NB4 (cell line): ENCODE measurements around the gene SIRT5.

Experiments used
- DNase-seq: peaks from one replicate; pipeline ENCODE4 v3.0.0; 2010; ENCODE audit warnings: low read depth
- H3K4me3 ChIP-seq: one replicate; pipeline ENCODE4 v1.5.1; 2011; ENCODE audit warnings: mild to moderate bottlenecking, low read depth, low read length, moderate library complexity
- CTCF ChIP-seq: IDR thresholded peaks from one replicate; pipeline ENCODE4 v1.5.1; 2012; ENCODE audit warnings: low read depth, low read length
- MYC ChIP-seq: IDR thresholded peaks from 2 replicates; pipeline ENCODE4 v1.6.1; 2011; ENCODE audit warnings: low read depth, low read length
- POLR2A ChIP-seq: IDR thresholded peaks from 2 replicates; pipeline ENCODE4 v1.6.1; 2011; ENCODE audit warnings: mild to moderate bottlenecking; ENCODE audit not compliant: insufficient read length; ENCODE audit errors: extremely low read depth
- TF ChIP-seq, protein P1 (sequence below): IDR thresholded peaks from 2 replicates; pipeline ENCODE4 v1.6.1; 2011; ENCODE audit warnings: low read depth, low read length

Gene SIRT5

GRCh38 chr6:13641315-13641714 lies 66.9 kb downstream of the SIRT5 start:
- DNase-seq, result no peak
- no peak for TF ChIP-seq CTCF
- no peak for TF ChIP-seq MYC
- no peak for TF ChIP-seq POLR2A
- TF ChIP-seq, protein P1, sequence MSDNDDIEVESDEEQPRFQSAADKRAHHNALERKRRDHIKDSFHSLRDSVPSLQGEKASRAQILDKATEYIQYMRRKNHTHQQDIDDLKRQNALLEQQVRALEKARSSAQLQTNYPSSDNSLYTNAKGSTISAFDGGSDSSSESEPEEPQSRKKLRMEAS, result no peak
- no peak overlapping the region for H3K4me3 ChIP-seq

GRCh38 chr6:13643125-13643524 lies 68.7 kb downstream of the SIRT5 start:
- TF ChIP-seq MYC (no peak), CTCF (no peak), POLR2A (no peak)
- TF ChIP-seq, protein P1, result no peak
- no peak for DNase-seq
- H3K4me3 ChIP-seq, result no peak overlapping the region

DNA sequence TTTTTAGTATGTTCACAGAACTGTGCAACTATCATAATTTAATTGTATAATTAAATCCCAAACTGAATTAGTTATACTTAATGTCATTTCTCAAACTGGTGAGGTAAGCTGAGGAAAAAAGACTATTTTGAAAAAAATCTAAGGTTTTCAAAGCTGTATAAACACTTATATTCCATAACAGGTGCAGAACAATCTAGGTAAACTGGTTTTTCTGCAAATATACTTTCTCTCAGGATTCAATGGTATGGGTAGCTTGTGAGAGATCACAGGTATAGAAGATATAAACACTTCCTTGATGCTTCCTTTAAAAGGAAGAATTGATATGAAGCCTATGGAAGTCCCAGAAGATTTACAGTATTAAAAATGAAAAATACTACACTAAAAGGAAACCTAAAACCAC lies 74.4 kb downstream of the SIRT5 start:
- TF ChIP-seq, protein P1, result no peak
- TF ChIP-seq MYC, result no peak
- no peak for TF ChIP-seq POLR2A
- TF ChIP-seq CTCF, result no peak
- DNase-seq, result no peak
- H3K4me3 ChIP-seq, result no peak overlapping the region

- TF ChIP-seq POLR2A (no peak), CTCF (no peak), MYC (no peak)
- TF ChIP-seq, protein P1, result no peak
- no peak for DNase-seq
- H3K4me3 ChIP-seq, result no peak overlapping the region
These were observed 75.0 kb downstream of the SIRT5 start for GRCh38 chr6:13649393-13649792.

DNA sequence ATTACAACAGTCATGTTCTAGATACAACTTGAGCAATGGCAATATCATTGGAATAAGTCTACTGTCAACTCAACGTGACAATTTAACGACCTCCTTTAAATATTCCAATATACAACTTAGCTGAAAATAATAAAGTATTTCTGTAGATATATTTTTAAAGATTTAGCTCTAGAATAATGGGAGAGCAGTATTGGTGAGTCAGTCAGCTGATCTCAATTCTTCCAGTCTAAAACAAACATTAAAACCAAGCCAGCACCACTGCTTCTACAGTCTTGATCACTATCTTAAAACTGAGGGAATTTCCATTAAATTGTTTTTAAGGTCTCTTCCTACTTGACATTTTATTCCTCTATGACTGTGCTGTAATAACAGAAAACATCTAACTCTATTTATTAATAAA lies 78.9 kb downstream of the SIRT5 start:
- H3K4me3 ChIP-seq, result no peak overlapping the region
- TF ChIP-seq, protein P1, result no peak
- no peak for TF ChIP-seq MYC
- no peak for TF ChIP-seq POLR2A
- TF ChIP-seq CTCF, result no peak
- no peak for DNase-seq

DNA sequence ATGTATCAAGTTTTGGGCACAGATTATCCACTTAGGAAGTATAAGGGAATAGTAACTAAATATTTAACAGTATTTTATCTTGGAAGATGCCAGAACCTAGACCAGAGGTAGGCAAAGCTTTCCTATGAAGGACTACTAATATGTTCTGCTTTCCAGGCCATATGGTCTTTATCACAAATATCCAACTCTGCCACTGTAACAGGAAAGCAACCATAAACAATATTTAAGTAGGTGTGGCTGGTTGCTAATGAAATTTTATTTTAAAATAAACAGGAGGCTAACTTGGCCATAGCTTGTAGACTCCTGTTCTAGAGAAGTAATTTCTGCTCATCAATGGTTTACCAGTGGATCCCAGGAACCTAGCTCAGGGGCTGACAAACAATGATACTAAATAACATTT lies 80.1 kb downstream of the SIRT5 start:
- TF ChIP-seq CTCF (no peak), POLR2A (no peak), MYC (no peak)
- TF ChIP-seq, protein P1, result no peak
- DNase-seq, result no peak
- no peak overlapping the region for H3K4me3 ChIP-seq
